GM19240 (cell line): Measurements from ENCODE around the gene IL17B.

Experiments used
- DNase-seq: peaks from one replicate; pipeline ENCODE4 v3.0.0; 2011; ENCODE audit warnings: low spot score; ENCODE audit not compliant: insufficient read length

The IL17B gene

DNA sequence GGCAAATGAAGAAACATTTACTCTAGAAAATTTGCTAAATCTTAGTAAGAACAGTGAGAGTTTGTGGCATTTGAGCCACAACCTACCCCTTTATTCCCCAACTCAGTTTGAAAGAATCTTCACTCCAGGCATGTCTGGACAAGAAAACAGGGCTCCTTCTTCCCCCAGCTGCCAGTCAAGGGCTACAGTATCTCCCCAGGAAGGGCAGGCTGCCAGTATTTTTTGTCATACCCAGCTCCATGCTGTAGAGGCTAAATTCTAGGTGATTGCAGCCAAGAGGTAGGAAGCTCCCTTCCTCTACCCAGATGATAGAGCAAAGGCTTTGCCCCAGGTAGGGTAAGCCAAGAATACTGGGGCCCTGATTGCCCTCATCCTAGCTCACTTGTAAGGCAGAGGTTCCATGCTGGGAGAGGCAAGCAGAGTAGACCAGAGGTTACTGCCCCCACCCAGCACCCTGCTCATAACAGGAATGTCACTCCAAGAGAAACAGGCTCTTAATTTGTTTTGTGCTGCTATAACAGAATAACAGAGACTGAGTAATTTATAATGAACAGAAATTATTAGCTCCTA, 53.8 kb downstream of the IL17B start:
- DNase-seq: no peak

DNA sequence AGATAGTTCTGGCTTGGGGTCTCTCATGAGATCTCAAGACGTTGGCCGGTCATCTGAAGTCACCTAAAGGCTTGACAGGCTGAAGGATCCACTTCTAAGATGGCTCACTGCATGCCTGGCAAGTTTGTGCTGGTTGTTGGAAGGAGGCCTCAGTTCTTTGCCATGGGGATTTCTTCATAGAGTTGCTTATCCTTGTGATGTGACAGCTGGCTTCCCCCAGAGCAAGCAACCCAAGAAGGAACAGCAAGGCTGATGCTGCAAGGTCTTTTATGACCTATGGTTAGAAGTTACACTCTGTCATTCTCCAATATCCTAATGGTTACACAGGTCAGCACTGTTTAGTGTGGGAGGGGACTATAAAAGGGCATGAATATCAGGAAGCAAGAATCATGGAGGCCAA, 54.5 kb downstream of the IL17B start:
- DNase-seq: no peak
